ENCODE results near the gene CALHM1.
"Not testable (repeated sequence)": the region's sequence is repeated elsewhere in the genome, so short reads cannot be mapped to it uniquely, and the experiment has no call there.

Gene CALHM1

DNA sequence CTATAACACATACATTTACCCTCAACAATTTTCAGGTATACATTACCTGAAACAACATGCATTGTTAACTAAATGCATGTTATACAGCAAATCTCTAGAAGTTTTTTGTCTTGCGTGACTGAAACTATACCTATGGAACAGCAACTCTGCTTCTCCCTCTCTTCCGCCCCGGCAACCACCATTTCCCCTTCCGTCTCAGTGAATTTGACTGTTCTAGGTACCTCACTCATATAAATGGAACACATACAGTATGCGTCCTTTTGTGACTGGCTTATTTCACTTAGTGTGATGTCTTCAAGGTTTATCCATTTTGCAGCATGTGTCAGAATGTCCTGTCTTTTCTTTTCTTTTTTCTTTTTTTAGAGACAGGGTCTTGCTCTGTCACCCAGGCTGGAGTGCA lies 29.1 kb downstream of the CALHM1 start:
- DNase-seq (ENCODE audit: low read depth, low spot score), result no peak

DNA sequence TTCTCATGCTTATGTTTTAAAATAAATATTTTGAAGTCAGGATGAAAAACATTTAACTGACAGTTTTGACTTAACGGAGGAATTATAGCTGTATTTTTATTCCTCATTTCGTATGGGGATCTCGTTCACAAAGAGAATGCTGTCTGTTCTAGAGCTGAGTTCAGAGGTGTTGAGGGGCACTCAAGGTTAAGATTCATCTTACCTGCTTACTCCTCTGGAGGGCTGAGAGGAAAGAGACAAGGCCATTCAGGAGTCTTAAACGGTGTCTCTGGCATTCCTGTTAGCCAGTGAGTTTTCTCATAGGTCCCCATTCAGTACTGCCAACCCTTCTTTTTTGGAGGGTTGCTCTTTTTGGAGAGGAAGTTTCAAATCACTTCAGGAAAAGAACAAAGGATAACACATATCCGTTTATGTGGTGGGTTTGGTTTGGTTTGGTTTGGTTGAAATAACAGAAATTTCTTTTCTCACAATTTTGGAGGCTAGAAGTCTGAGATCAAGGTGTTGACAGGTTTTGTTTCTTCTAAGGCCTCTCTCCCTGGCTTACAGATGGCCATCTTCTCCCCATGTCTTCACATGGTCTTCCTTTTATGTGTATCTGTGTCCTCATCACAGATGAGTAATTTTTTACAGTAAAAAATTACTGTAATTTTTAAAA lies 29.6 kb downstream of the CALHM1 start:
- no peak for DNase-seq (ENCODE audit: low read depth, low spot score)

DNA sequence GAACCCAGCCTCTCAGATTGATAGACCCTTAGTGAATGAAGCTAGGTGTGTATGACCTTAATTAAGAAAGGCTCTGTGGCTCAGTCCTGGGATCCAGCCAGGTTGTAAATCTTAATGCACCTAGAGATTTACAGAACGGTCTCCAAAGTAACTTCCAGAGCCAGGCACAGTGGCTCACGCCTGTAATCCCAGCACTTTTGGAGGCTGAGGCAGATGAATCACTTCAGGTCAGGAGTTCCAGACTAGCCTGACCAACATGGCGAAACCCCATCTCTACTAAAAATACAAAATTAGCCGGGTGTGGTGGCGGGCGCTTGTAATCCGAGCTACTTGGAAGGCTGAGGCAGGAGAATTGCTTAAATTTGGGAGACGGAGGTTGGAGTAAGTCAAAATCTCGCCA lies 30.8 kb downstream of the CALHM1 start:
- DNase-seq (ENCODE audit: low read depth, low spot score), result no peak

DNA sequence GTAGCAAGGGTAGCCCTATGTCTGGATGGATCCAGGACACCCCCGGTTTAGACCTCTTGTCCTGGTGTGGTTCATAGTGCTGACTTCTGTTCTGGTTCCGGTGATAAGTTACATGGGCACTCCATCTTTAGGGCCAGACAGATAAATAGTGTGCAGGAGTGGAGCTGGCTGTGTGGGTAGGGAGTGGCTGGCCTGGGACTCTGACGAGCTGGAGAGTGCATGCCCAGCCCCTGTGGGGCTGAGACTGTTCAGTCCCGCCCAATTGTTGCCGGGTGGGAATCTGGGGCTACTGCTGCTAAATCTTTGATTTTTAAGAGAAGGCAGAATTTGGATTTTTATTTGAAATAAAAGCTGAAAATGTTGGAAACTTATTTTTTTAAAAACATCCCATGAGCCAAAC lies 35.0 kb downstream of the CALHM1 start:
- no peak for DNase-seq (ENCODE audit: low read depth, low spot score)

DNA sequence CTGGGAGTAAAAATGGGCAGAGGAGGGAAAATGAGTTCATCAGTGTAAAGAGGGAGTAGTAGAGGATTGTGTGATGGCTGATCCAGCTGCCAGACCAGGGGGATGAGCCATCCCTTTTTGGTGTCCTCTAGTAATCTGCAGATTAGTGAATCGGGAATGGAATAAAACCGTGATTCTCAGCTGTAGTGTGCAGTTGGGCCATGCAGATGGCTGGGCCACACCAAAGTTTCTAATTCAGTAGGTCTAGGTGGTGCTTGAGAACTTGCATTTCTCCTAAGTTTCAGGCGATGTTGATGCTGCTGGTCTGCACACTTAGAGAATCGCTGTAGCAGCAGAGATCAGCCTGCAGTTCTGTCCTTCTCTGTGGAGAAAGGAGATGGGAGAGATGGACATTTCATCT lies 39.6 kb downstream of the CALHM1 start:
- DNase-seq (ENCODE audit: low read depth, low spot score), result no peak

DNA sequence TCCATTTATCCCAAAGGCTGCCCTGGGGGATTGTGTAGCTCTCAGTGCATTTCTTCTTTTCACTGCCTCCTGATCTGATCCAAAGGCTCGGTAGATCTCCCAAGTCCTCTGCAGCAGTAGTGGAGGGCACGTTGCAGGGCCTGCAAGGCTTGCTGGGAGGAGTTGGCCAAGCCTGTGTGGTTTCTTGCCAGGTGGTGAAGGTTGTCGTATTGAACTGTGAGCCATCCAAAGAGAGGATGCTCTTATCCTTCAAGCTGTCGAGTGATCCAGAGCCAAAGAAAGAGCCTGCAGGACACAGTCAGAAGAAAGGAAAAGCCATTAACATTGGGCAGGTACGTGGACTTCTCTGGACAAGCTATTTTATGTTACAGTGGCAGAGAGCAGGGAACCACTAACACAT lies 41.1 kb downstream of the CALHM1 start:
- DNase-seq (ENCODE audit: low read depth, low spot score), result no peak

DNA sequence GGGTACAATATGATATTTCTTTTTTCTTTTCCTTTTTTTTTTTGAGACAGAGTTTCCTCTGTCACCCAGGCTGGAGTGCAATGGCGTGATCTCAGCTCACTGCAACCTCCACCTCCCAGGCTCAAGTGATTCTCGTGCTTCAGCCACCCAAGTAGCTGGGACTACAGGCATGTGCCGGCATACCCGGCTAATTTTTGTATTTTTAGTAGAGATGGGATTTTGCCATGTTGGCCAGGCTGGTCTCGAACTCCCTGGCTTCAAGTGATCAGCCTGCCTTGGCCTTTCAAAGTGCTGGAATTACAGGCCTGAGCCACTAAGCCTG lies 41.6 kb downstream of the CALHM1 start:
- not testable (repeated sequence) for DNase-seq (ENCODE audit: low read depth, low spot score)

DNA sequence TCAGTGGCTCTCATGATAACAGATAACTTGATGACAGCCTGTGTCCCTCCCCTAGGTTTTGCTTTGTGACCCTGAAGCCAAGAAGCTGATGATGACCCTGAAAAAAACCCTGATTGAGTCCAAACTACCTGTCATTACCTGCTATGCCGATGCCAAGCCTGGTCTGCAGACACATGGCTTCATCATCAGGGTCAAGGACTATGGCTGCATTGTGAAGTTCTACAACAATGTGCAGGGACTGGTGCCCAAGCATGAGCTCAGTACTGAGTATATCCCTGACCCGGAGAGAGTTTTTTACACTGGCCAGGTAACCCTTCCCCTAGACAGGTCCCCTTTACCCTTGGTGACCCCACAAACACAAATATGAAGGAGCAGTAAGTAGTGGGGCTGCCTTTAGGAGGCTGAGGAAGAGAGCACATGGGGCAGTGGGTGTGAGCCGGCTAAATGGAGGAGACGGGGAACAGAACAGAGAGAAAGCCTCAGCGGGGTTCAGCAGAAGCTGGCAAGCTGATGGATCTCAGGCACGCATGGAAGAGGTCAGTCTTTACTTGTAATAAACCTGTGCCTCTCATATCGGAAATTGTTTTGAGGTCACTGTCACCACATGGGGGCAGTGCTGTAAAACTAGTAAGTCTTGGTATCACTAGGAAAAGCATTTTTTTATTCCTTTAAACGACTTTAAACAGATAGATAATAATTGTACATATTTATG lies 42.1 kb downstream of the CALHM1 start:
- no peak for DNase-seq (ENCODE audit: low read depth, low spot score)

DNA sequence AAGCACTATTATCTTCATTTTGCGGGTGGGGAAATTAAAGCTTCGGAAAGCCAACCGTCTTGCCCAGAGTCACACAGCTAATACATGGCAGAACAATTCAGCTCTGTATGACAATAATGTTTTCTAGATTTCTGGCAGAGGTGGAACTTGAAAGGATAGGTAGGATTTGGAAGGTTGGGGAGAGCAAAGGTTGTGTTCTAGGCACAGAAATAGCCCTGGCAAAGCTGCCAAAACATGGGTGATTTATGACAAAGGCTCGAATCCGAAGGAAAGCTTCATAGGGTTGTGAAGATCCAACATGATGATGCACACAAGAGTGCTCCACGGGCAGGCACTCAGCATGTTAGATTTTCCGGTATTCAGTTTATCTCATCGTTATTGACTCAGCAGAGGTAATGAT lies 43.1 kb downstream of the CALHM1 start:
- no peak for DNase-seq (ENCODE audit: low read depth, low spot score)

DNA sequence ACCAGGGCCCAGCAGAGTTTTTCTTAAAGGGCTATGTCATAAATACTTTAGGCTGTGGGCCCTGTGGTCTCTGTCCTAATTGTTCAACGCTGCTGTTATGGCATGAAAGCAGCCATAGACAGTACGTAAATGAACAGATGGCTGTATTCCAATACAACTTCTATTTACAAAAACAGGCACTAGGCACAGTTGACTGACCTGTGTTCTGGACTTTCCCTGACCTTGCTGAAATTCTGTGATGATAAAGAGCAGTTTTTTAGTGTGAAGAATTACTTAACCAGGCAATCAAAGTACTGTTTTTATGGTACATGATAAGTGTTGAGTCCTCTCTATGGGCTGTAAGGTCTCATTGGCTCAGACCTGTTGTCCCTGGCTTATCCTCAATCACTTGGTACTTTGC lies 45.1 kb downstream of the CALHM1 start:
- no peak for DNase-seq (ENCODE audit: low read depth, low spot score)
